ENCODE results near the gene OLR1.

Gene OLR1

DNA sequence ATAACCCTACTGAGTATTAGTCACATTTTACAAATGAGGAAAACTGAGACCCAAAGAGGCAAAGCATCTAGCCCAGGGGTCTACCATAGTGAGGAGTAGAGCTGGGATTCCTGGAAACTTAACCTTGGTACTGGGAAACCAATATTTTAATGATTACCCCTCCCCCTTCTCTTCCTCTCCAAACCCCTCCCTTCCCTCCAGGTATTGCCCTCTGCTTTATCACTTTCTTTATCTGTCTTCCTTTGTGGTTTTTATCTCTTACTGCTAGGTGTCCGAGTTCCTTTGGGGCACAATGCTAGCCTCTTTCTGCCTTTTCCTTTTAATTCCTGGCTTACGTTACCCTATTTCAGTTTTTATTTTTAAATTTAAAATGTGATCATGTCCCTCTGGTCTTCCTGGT is 43.5 kb upstream of the OLR1 start:
- H3K9me2 ChIP-seq (replicated peaks; ENCODE audit: insufficient read depth, low read length) = no peaks in the 10 kb centered on the region
- H3K36me3 ChIP-seq (replicated peaks; ENCODE audit: insufficient read depth, low read length) = no peaks in the 10 kb centered on the region
- H3K4me2 ChIP-seq (ENCODE audit: low read depth, low read length) = peak overlapping the region; percentile 16; the same call in 1 of the 2 replicates
- no peaks in the 10 kb centered on the region for H3K9me3 ChIP-seq (replicated peaks; ENCODE audit: insufficient read depth, low read length)
- TF ChIP-seq EZH2phosphoT487 (IDR thresholded peaks at IDR 0.05; ENCODE audit: low read length) (no peak), EZH2 (optimal IDR thresholded peaks at IDR 0.05; ENCODE audit: low read depth, low read length) (no peak)
- TF ChIP-seq, protein P1, sequence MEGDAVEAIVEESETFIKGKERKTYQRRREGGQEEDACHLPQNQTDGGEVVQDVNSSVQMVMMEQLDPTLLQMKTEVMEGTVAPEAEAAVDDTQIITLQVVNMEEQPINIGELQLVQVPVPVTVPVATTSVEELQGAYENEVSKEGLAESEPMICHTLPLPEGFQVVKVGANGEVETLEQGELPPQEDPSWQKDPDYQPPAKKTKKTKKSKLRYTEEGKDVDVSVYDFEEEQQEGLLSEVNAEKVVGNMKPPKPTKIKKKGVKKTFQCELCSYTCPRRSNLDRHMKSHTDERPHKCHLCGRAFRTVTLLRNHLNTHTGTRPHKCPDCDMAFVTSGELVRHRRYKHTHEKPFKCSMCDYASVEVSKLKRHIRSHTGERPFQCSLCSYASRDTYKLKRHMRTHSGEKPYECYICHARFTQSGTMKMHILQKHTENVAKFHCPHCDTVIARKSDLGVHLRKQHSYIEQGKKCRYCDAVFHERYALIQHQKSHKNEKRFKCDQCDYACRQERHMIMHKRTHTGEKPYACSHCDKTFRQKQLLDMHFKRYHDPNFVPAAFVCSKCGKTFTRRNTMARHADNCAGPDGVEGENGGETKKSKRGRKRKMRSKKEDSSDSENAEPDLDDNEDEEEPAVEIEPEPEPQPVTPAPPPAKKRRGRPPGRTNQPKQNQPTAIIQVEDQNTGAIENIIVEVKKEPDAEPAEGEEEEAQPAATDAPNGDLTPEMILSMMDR (IDR thresholded peaks at IDR 0.05; ENCODE audit: low read length) = no peak
- 0 out of 2 replicates have a peak, but pooled peaks cover 7% of the 10 kb centered on the region for H3K79me2 ChIP-seq (ENCODE audit: low read length)
- H3K9ac ChIP-seq (ENCODE audit: low read length) = no peak overlapping the region
- DNase-seq = peak; percentile 15
- no peak overlapping the region for H3K27ac ChIP-seq (ENCODE audit: low read length)
- no peak overlapping the region for H2AFZ ChIP-seq (ENCODE audit: low read length)
- peaks cover 14% of the 10 kb centered on the region for H3F3A ChIP-seq (ENCODE audit: insufficient read depth, low read length)
- no peak overlapping the region for H3K4me3 ChIP-seq (ENCODE audit: low read length)
- no peaks in the 10 kb centered on the region for H4K20me1 ChIP-seq (ENCODE audit: insufficient read depth, low read length)
- H3K27me3 ChIP-seq (replicated peaks; ENCODE audit: insufficient read depth, low read length) = peaks cover 6% of the 10 kb centered on the region
- H3K4me1 ChIP-seq (ENCODE audit: low read length) = peaks cover 15% of the 10 kb centered on the region

DNA sequence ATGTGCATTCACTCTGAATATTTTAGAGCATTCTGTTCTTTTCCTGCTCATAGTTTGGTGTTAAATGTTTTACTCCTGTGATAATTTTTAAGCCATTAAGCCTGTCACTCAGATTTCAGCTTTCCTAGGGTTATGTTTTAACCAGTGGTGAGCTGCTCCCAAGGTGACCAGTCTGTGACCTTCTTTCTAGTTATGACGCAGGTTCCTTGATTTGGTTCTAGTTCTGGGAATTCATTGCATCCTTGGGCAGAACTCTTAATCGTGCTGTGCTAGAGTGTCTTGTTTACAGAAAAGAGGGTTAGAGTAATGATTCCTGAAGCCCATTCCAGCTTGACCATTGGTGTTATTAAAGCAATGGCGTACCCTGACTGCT is 42.9 kb upstream of the OLR1 start:
- Histone ChIP-seq H3K79me2 (ENCODE audit: low read length) (0 out of 2 replicates have a peak, but pooled peaks cover 7% of the 10 kb centered on the region), H3F3A (ENCODE audit: insufficient read depth, low read length) (peaks cover 14% of the 10 kb centered on the region), H3K9me3 (replicated peaks; ENCODE audit: insufficient read depth, low read length) (no peaks in the 10 kb centered on the region), H3K4me2 (ENCODE audit: low read depth, low read length) (0 out of 2 replicates have a peak overlapping the region, but pooled peaks have one; percentile 72), H3K9ac (ENCODE audit: low read length) (no peak overlapping the region), H4K20me1 (ENCODE audit: insufficient read depth, low read length) (no peaks in the 10 kb centered on the region), H3K36me3 (replicated peaks; ENCODE audit: insufficient read depth, low read length) (no peaks in the 10 kb centered on the region), H3K9me2 (replicated peaks; ENCODE audit: insufficient read depth, low read length) (no peaks in the 10 kb centered on the region), H3K4me3 (ENCODE audit: low read length) (no peak overlapping the region), H3K4me1 (ENCODE audit: low read length) (peaks cover 15% of the 10 kb centered on the region), H3K27me3 (replicated peaks; ENCODE audit: insufficient read depth, low read length) (peaks cover 6% of the 10 kb centered on the region), H2AFZ (ENCODE audit: low read length) (no peak overlapping the region), H3K27ac (ENCODE audit: low read length) (no peak overlapping the region)
- no peak for DNase-seq
- no peak for TF ChIP-seq EZH2phosphoT487 (IDR thresholded peaks at IDR 0.05; ENCODE audit: low read length)
- no peak for TF ChIP-seq EZH2 (optimal IDR thresholded peaks at IDR 0.05; ENCODE audit: low read depth, low read length)

DNA sequence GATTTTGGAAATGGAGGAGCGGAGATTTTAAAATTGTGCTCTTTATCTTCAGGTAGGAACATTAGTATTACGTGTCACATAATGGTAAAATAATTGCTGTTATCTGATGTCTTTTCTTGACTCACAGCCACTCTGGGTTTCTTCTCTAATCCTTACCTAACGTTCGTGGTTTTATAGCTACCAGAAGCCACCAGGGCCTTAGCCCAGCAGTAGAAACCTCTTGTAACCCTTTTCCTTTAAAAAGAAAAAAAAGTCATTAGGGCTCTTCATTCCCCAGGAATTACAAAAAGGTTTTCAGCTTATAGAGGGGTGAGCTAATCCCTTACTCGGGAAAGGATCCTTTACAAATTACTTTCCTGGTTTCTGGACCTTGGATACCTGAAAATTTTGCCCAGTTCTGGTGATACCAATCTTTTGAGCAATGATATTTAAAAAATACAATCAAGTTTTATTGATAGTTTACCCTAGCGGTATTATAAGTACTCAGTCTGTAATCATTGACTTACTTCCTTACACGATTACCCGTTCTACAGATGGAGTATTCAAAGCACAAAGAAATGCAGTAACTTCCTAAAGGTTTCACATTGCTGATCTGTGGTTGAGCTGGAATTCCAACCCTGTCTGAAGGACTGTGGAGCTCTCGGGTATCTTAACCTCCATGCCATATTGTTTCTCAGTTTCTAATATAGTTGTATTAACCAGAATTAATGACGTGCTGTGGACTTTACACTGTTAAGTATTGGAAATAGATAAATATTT is 42.4 kb upstream of the OLR1 start:
- peak overlapping the region; percentile 72 for H3K4me2 ChIP-seq (ENCODE audit: low read depth, low read length)
- H3F3A ChIP-seq (ENCODE audit: insufficient read depth, low read length) = peaks cover 14% of the 10 kb centered on the region
- H3K36me3 ChIP-seq (replicated peaks; ENCODE audit: insufficient read depth, low read length) = no peaks in the 10 kb centered on the region
- H3K4me3 ChIP-seq (ENCODE audit: low read length) = peak overlapping the region; percentile 83
- no peak for DNase-seq
- H2AFZ ChIP-seq (ENCODE audit: low read length) = peak overlapping the region; percentile 78; the same call in 1 of the 2 replicates
- peak overlapping the region; percentile 64; the same call in 1 of the 2 replicates for H3K27ac ChIP-seq (ENCODE audit: low read length)
- peaks cover 6% of the 10 kb centered on the region for H3K27me3 ChIP-seq (replicated peaks; ENCODE audit: insufficient read depth, low read length)
- TF ChIP-seq, protein P1 (IDR thresholded peaks at IDR 0.05; ENCODE audit: low read length) = no peak
- TF ChIP-seq EZH2 (optimal IDR thresholded peaks at IDR 0.05; ENCODE audit: low read depth, low read length) (no peak), EZH2phosphoT487 (IDR thresholded peaks at IDR 0.05; ENCODE audit: low read length) (no peak)
- H4K20me1 ChIP-seq (ENCODE audit: insufficient read depth, low read length) = no peaks in the 10 kb centered on the region
- peaks cover 15% of the 10 kb centered on the region for H3K4me1 ChIP-seq (ENCODE audit: low read length)
- H3K9me2 ChIP-seq (replicated peaks; ENCODE audit: insufficient read depth, low read length) = no peaks in the 10 kb centered on the region
- no peaks in the 10 kb centered on the region for H3K9me3 ChIP-seq (replicated peaks; ENCODE audit: insufficient read depth, low read length)
- 0 out of 2 replicates have a peak, but pooled peaks cover 7% of the 10 kb centered on the region for H3K79me2 ChIP-seq (ENCODE audit: low read length)
- H3K9ac ChIP-seq (ENCODE audit: low read length) = peak overlapping the region; percentile 77; the same call in 1 of the 2 replicates
